Uterus (tissue), 4 donors: ENCODE measurements around the gene CA5B. TPM values are rescaled to one million over a fixed set of nuclear protein-coding genes. Genes with fewer than 3 reads are reported as not detected.

ENCODE experiments used
- DNase-seq, 2 donors: peaks; one replicate each; pipeline ENCODE4 v3.0.0-alpha.2; 2019 to 2020
- H3K27ac ChIP-seq, 2 donors: fragments of 200-600 bp; sonication (generic); 1 replicate in 1 of 2; 2 replicates in 1 of 2; pipeline ENCODE4 v1.5.1; 2016 to 2018
- H3K27me3 ChIP-seq, 2 donors: fragments of 200-600 bp; sonication (generic); one replicate each; pipeline ENCODE4 v1.5.1; 2018 to 2019; ENCODE audit warnings: control low read depth in 1 of 2
- H3K36me3 ChIP-seq, 2 donors: fragments of 200-600 bp; sonication (generic); one replicate each; pipeline ENCODE4 v1.5.1; 2019; ENCODE audit warnings: control low read depth in 1 of 2
- H3K4me1 ChIP-seq, 2 donors: fragments of 200-600 bp; sonication (generic); one replicate each; pipeline ENCODE4 v1.5.1; 2018 to 2019; ENCODE audit warnings: control low read depth in 1 of 2
- H3K4me3 ChIP-seq, 2 donors: fragments of 200-600 bp; sonication (generic); 1 replicate in 1 of 2; 2 replicates in 1 of 2; pipeline ENCODE4 v1.5.1; 2018 to 2019; ENCODE audit warnings: mild to moderate bottlenecking in 1 of 2
- H3K9me3 ChIP-seq, 2 donors: fragments of 200-600 bp; sonication (generic); one replicate each; pipeline ENCODE4 v1.5.1; 2019; ENCODE audit warnings: control low read depth in 1 of 2
- POLR2A ChIP-seq, 2 donors: fragments of 450-650 bp; IDR thresholded peaks; one replicate each; pipeline ENCODE4 v1.6.1; 2016; ENCODE audit warnings: antibody characterized with exemption in 2 of 2, mild to moderate bottlenecking in 1 of 2, moderate library complexity in 1 of 2
- intact Hi-C: fragments of 100-400 bp; cut with DNase I; formaldehyde crosslinking; loops from one replicate; pipeline ENCODE4 v1.15.1; 2023; ENCODE audit warnings: low total_unique reads
- total RNA-seq, 4 donors: library from RNA; depleted of rRNA in 3 of 4; stranded (reverse); fragments of >200 nt in 3 of 4; gene quantifications; one replicate each; pipeline versions ENCODE4 v1.1.0 to v1.2.4, GENCODE V29; 2014 to 2023
- TF ChIP-seq, protein P1 (sequence below), 4 experiments: fragments of 200-600 bp in 2 of 4; fragments of 450-650 bp in 2 of 4; sonication (generic) in 2 of 4; IDR thresholded peaks; one replicate each; pipeline ENCODE4 v1.5.1; 2016 to 2019; ENCODE audit warnings: antibody characterized with exemption in 4 of 4, mild to moderate bottlenecking in 2 of 4, moderate library complexity in 1 of 4
- donor health status: DM: yes; HTN: yes; CAD: no.

Gene CA5B
- total RNA-seq, 4 donors from 2014 or later = 2.6 to 35.8 (median 15.0) TPM

DNA sequence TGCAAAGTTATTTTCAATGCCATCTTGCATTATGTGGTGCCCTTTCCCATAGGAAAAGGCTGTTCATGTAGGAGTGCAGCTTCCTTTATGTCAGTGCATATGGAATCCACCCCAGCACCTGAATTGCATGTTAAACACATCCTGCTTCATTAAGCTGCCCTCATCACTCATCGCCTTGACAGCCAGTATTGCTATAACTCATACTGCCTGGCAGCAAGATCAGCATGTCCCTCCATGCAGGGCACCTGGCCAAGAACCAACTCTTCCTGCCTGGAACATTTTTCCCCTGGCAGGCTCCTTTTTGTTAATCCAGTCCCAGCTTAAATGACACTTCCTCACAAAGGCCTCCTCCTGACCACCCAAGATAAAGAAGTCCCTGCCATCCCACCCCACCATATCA is 23.5 kb upstream of the CA5B start:
- Histone ChIP-seq H3K27me3 (no peaks in the 10 kb centered on the region), H3K9me3 (no peaks in the 10 kb centered on the region), H3K4me3 (no peak overlapping the region), H3K4me1 (no peaks in the 10 kb centered on the region), H3K27ac (no peak overlapping the region), H3K36me3 (no peaks in the 10 kb centered on the region)
- DNase-seq = no peak
- intact Hi-C loops = no loop called here
- TF ChIP-seq POLR2A (IDR thresholded peaks at IDR 0.05) = no peak
- TF ChIP-seq, protein P1, sequence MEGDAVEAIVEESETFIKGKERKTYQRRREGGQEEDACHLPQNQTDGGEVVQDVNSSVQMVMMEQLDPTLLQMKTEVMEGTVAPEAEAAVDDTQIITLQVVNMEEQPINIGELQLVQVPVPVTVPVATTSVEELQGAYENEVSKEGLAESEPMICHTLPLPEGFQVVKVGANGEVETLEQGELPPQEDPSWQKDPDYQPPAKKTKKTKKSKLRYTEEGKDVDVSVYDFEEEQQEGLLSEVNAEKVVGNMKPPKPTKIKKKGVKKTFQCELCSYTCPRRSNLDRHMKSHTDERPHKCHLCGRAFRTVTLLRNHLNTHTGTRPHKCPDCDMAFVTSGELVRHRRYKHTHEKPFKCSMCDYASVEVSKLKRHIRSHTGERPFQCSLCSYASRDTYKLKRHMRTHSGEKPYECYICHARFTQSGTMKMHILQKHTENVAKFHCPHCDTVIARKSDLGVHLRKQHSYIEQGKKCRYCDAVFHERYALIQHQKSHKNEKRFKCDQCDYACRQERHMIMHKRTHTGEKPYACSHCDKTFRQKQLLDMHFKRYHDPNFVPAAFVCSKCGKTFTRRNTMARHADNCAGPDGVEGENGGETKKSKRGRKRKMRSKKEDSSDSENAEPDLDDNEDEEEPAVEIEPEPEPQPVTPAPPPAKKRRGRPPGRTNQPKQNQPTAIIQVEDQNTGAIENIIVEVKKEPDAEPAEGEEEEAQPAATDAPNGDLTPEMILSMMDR (IDR thresholded peaks at IDR 0.05) = no peak

DNA sequence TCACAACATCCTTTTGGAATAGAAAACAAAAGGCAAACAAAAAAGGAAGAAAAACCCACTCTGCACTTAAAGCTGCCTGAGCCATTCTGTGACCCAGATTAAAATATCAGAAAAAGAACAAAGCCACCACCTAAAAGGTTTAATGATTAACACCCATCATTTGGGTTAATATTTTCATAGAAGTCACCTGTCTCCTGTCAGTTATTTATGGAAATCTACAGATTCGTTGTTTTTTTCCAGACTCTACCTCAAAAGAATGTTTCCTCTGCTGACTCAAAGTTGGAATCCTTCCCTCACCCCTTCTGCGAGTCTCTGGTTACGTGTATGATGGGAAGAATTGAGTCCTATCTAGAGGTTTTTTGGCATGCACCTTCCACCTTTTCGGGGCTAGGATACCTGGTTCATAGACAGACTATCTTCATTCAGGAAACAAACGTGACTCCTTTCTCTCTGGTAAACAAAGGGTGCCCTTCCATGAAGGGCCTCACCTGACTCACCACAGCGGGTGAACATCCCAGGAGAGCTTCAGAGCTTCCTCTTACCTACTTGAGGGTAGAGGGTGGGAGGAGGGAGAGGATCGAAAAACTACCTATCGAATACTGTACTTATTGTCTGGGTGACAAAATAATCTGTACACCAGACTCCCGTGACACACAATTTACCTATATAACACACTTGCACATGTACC is 19.6 kb upstream of the CA5B start:
- Histone ChIP-seq H3K9me3 (no peaks in the 10 kb centered on the region), H3K27me3 (no peaks in the 10 kb centered on the region), H3K36me3 (no peaks in the 10 kb centered on the region), H3K4me1 (no peaks in the 10 kb centered on the region), H3K27ac (no peak overlapping the region), H3K4me3 (no peak overlapping the region)
- intact Hi-C loops = no loop called here
- TF ChIP-seq POLR2A (IDR thresholded peaks at IDR 0.05) = no peak
- TF ChIP-seq, protein P1 (IDR thresholded peaks at IDR 0.05) = no peak
- DNase-seq = no peak

DNA sequence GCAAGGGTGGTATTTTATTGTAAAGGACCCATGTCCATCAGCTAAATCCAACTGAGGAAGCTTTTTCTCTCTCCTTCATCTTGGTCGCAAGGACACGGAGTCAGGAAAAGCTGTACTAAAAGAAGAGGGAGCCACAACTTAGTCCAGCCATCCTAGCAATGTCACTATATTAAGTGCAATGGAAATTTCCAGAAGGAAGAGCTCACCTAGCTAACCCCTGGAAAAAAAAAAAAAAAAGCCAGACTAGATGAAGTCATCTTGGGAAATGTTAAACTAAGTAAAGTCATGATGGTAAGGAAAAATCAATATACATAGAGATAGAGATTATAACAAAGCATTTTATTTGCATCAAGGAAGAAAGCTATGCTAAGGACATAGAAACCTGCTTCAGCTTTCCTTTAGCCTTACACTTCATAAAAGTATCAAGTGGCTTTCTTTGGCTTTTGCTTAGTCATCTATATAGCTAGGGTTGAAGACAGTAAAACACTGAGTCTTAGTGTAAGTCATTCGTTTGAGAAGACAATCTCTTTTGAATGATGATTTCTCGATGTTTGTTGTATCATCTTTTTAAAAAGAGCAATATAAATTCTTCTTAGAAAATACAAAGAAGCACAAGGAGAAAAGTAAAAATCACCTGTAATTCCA is 18.6 kb upstream of the CA5B start:
- H3K4me1 ChIP-seq = no peaks in the 10 kb centered on the region
- no peak overlapping the region for H3K4me3 ChIP-seq
- no peak overlapping the region for H3K27ac ChIP-seq
- no peak for DNase-seq
- TF ChIP-seq POLR2A (IDR thresholded peaks at IDR 0.05) = no peak
- TF ChIP-seq, protein P1 (IDR thresholded peaks at IDR 0.05) = no peak
- no peaks in the 10 kb centered on the region for H3K9me3 ChIP-seq
- no peaks in the 10 kb centered on the region for H3K36me3 ChIP-seq
- intact Hi-C loops = no loop called here
- no peaks in the 10 kb centered on the region for H3K27me3 ChIP-seq

DNA sequence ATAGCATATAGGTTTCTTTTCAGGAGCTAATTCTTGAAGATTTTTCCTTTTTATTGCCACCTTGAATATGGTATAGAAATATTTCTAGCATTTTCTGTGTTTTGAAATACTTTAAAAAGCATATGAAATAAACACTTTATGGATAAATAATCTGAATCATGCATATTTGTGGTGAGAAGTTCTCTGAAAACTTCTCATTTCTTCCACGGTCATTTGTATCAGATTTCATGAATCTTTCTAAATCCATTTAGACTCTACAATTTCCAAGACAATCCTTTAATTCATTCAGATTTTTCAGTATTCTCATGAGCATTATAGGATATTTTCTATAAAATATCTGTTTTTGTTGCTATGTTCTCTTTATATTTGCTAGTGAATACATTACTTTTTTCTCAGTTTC is 16.2 kb upstream of the CA5B start:
- Histone ChIP-seq H3K4me1 (no peaks in the 10 kb centered on the region), H3K27ac (no peak overlapping the region), H3K27me3 (no peaks in the 10 kb centered on the region), H3K36me3 (no peaks in the 10 kb centered on the region), H3K9me3 (no peaks in the 10 kb centered on the region), H3K4me3 (no peak overlapping the region)
- DNase-seq = no peak
- no peak for TF ChIP-seq POLR2A (IDR thresholded peaks at IDR 0.05)
- TF ChIP-seq, protein P1 (IDR thresholded peaks at IDR 0.05) = no peak
- intact Hi-C loops = no loop called here

DNA sequence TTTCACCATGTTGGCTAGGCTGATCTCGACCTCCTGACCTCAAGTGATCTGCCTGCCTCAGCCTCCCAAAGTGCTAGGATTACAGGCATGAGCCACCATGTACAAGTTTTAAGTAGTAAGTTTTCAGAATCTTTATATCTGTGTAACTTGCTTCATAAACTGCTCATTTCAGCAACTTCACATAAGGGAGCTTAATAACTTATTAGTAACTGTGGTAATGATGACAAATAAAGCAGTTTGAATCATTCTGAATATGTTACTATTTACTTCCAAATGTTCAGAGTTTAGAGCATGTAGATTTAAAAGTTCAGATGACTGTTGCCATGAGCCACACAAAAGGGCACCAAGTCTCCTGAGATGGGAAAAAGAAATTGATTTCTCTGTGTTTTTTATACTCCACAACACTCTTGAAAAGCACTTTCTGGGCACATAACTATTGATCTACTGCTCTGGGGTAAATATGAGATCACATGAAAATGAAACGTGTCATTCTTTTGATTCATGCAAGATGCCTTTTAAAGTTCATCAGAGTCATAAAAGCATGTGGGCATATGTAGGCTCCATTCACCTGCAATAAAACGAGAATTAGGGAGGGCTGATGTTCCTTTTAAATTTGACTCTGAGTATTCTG is 14.1 kb upstream of the CA5B start:
- intact Hi-C loops = no loop called here
- Histone ChIP-seq H3K27me3 (no peaks in the 10 kb centered on the region), H3K9me3 (no peaks in the 10 kb centered on the region), H3K27ac (no peak overlapping the region), H3K4me1 (no peaks in the 10 kb centered on the region), H3K4me3 (no peak overlapping the region), H3K36me3 (no peaks in the 10 kb centered on the region)
- no peak for TF ChIP-seq POLR2A (IDR thresholded peaks at IDR 0.05)
- TF ChIP-seq, protein P1 (IDR thresholded peaks at IDR 0.05) = no peak
- DNase-seq = no peak
